Coronary artery (tissue), 2 donors: ENCODE results near the gene CETP.

Source experiments
- DNase-seq: peaks from one replicate; pipeline ENCODE4 v3.0.0-alpha.2; 2017; ENCODE audit warnings: low spot score
- H3K27ac ChIP-seq, 2 donors: fragments of 200-600 bp; sonication (generic); one replicate each; pipeline ENCODE4 v1.5.1; 2016 to 2019
- H3K4me3 ChIP-seq: fragments of 200-600 bp; sonication (generic); 2 replicates; pipeline ENCODE4 v1.5.1; 2016; ENCODE audit warnings: mild to moderate bottlenecking, moderate library complexity
- TF ChIP-seq, protein P1 (sequence below): fragments of 200-600 bp; sonication (generic); IDR thresholded peaks from one replicate; pipeline ENCODE4 v1.5.1; 2019; ENCODE audit warnings: antibody characterized with exemption

CETP gene

DNA sequence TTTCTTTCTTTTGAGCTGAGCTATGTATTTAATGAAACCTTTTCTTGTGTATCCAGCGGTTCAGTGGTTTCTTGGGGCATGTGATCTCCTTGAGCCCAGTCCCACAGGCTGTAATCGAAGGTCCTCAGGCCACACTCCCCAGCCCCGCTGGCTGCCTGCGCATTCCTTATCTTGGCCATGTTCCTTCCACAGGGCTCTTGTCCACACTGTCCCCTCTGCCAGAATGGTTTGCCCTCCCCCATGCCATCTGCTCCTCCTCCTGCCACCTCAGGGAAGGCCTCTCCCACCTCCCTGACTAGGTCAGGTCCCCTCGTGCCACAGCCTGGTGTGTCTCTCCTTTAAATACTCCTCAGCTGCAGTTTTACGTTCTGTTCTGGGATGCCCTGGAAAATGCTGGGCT lies 15.5 kb downstream of the CETP start:
- DNase-seq, result no peak
- H3K27ac ChIP-seq, result no peak overlapping the region
- TF ChIP-seq, protein P1, sequence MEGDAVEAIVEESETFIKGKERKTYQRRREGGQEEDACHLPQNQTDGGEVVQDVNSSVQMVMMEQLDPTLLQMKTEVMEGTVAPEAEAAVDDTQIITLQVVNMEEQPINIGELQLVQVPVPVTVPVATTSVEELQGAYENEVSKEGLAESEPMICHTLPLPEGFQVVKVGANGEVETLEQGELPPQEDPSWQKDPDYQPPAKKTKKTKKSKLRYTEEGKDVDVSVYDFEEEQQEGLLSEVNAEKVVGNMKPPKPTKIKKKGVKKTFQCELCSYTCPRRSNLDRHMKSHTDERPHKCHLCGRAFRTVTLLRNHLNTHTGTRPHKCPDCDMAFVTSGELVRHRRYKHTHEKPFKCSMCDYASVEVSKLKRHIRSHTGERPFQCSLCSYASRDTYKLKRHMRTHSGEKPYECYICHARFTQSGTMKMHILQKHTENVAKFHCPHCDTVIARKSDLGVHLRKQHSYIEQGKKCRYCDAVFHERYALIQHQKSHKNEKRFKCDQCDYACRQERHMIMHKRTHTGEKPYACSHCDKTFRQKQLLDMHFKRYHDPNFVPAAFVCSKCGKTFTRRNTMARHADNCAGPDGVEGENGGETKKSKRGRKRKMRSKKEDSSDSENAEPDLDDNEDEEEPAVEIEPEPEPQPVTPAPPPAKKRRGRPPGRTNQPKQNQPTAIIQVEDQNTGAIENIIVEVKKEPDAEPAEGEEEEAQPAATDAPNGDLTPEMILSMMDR, result no peak
- no peak overlapping the region for H3K4me3 ChIP-seq

DNA sequence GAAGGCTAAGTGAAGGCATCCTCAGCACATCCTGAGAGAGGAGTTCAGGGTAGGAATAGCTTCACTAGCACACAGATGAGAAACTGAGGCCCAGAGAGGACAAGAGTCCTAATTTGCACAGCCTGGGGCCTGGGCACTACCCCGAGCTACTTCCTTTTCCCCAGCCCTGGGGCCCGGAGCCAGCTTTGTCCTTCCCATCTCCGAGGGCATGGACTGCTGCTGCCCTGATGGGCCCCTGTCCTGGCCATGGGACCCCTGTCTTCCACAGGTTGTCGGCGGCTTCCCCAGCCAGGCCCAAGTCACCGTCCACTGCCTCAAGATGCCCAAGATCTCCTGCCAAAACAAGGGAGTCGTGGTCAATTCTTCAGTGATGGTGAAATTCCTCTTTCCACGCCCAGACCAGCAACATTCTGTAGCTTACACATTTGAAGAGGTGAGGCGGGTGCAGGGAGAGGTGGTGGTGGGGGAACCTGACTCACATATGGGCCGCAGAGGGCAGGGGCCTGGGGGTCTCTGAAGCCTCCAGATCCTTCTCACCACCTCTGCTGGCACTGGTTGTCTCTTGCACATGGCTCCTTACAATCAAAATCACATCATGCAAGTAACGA lies 16.2 kb downstream of the CETP start:
- DNase-seq, result no peak
- no peak overlapping the region for H3K27ac ChIP-seq
- TF ChIP-seq, protein P1, result no peak

DNA sequence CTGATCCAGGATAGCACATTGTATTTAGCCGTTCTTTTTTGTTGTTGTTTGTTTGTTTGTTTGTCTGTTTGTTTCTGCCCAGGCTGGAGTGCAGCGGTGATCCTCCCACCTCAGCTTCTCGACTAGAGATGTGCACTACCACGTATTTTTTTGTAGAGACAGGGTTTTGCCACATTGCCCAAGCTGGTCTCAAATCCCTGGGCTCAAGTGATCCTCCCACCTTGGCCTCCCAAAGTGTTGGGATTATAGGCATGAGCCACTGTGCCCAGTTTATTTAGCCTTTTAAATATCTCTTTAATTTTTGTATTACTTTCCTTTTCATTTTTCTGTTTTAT lies 18.4 kb downstream of the CETP start:
- no peak overlapping the region for H3K4me3 ChIP-seq
- TF ChIP-seq, protein P1, result no peak
- DNase-seq, result no peak
- no peak overlapping the region for H3K27ac ChIP-seq

More for the DNA sequence above, 16.2 kb downstream of the CETP start:
- no peak overlapping the region for H3K4me3 ChIP-seq

DNA sequence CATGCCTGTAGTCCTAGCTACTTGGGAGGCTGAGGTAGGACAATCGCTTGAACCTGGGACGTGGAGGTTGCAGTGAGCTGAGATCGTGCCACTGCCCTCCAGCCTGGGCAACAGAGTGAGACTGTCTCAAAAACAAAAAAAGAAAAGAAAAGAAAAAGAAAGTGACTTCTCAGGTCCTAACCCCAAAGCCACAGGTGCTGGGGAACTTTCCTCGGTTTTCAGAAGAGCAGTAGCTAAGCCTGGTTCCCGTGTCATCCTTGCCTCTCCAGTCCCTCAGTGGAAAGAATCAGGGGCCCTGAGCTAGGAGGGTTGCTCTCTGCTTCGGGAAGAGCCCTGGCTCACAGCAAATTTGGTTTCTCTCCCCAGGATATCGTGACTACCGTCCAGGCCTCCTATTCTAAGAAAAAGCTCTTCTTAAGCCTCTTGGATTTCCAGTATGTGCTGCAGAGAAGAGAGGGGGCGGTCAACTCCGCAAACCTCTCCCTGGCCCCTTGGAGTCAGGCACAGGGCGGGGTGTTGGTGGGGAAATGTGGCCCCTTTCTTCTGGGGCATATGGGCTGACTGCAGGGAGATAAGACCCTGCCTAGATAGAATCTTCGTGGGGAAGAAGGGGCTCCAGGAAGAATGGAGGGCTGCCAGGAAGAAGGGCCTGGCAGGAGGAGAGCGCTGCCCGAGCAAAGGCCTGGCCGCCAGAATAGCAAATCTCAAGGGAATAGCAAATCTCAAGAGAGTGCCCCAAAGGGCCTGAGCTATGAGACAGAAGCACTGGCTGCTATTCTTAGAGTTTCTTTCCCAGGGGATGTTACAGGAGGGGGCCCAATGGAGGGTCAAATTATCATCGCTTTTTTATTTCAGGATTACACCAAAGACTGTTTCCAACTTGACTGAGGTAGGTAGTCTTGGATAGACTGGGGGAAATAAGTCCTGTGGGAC lies 19.3 kb downstream of the CETP start:
- Histone ChIP-seq H3K4me3 (peak overlapping the region; percentile 2), H3K27ac (peak overlapping the region; percentile 6 to 70)
- TF ChIP-seq, protein P1, result no peak
- no peak for DNase-seq

GRCh38 chr16:56981729-56982271 lies 20.1 kb downstream of the CETP start:
- DNase-seq, result no peak
- TF ChIP-seq, protein P1, result no peak
- Histone ChIP-seq H3K27ac (peak overlapping the region in 1 of 2 donors; percentile 70), H3K4me3 (no peak overlapping the region)

GRCh38 chr16:56982695-56983094 lies 20.9 kb downstream of the CETP start:
- TF ChIP-seq, protein P1, result no peak
- H3K27ac ChIP-seq, result no peak overlapping the region
- no peak overlapping the region for H3K4me3 ChIP-seq
- no peak for DNase-seq
